Limb (tissue), 2 donors: Measurements from ENCODE around the gene ITCH.
"Not testable (repeated sequence)": the region's sequence is repeated elsewhere in the genome, so short reads cannot be mapped to it uniquely, and the experiment has no call there.

Source experiments
- DNase-seq, 2 donors: peaks; one replicate each; pipeline ENCODE4 v3.0.0-alpha.2; 2016; ENCODE audit errors: extremely low spot score in 2 of 2

Gene ITCH

GRCh38 chr20:34414525-34414924 is 51.5 kb downstream of the ITCH start:
- DNase-seq, result not testable (repeated sequence)

GRCh38 chr20:34415079-34415478 is 52.0 kb downstream of the ITCH start:
- no peak for DNase-seq

GRCh38 chr20:34420146-34420545 is 57.1 kb downstream of the ITCH start:
- no peak for DNase-seq

GRCh38 chr20:34420975-34421374 is 57.9 kb downstream of the ITCH start:
- no peak for DNase-seq

GRCh38 chr20:34421766-34422466 is 58.8 kb downstream of the ITCH start:
- no peak for DNase-seq

- not testable (repeated sequence) for DNase-seq
Observed at GRCh38 chr20:34425032-34425690, 62.1 kb downstream of the ITCH start.

GRCh38 chr20:34426026-34426425 is 63.0 kb downstream of the ITCH start:
- DNase-seq, result no peak

GRCh38 chr20:34427331-34427730 is 64.3 kb downstream of the ITCH start:
- DNase-seq, result no peak

- DNase-seq, result no peak
Observed at GRCh38 chr20:34427784-34428183, 64.7 kb downstream of the ITCH start.

GRCh38 chr20:34431168-34431567 is 68.1 kb downstream of the ITCH start:
- DNase-seq, result no peak

- not testable (repeated sequence) for DNase-seq
Observed at GRCh38 chr20:34432663-34433062, 69.6 kb downstream of the ITCH start.

- no peak for DNase-seq
Observed at GRCh38 chr20:34433391-34433790, 70.3 kb downstream of the ITCH start.

GRCh38 chr20:34435589-34435988 is 72.5 kb downstream of the ITCH start:
- no peak for DNase-seq

- no peak for DNase-seq
Observed at GRCh38 chr20:34437330-34437986, 74.4 kb downstream of the ITCH start.

- no peak for DNase-seq
Observed at GRCh38 chr20:34439168-34439567, 76.1 kb downstream of the ITCH start.

GRCh38 chr20:34441423-34441822 is 78.3 kb downstream of the ITCH start:
- not testable (repeated sequence) for DNase-seq

GRCh38 chr20:34443546-34443945 is 80.5 kb downstream of the ITCH start:
- DNase-seq, result no peak

GRCh38 chr20:34445177-34446065 is 82.3 kb downstream of the ITCH start:
- no peak for DNase-seq

- no peak for DNase-seq
Observed at GRCh38 chr20:34448517-34448916, 85.4 kb downstream of the ITCH start.

GRCh38 chr20:34449674-34450592 is 86.9 kb downstream of the ITCH start:
- DNase-seq, result no peak
